ENCODE measurements around the gene RASSF4. TPM values are rescaled to one million over a fixed set of nuclear protein-coding genes. Genes with fewer than 3 reads are reported as not detected.

RASSF4 gene
- total and polyA plus RNA-seq, 2 donors (not counting 3 experiments of a cell fraction or from before 2014, with no cell fraction given), result 7.6 to 8.2 TPM

- no peak overlapping the region for H3K27ac ChIP-seq (ENCODE audit: insufficient read depth, low read depth, low read length)
- BruUV-seq (replicated peaks), result no TSS peak
- ChIA-PET CTCF (interaction anchor here (2.4 to 9.0 kb wide), 2 partner anchors 71 to 230 kb away, joined by 11 to 62 read pairs; no protein-coding TSS in a partner anchor), POLR2A (no interaction called here)
- FAIRE-seq (no peak), DNase-seq (ENCODE audit: low read depth, low spot score) (no peak)
- TF ChIP-seq MYC (IDR thresholded peaks at IDR 0.05; ENCODE audit: low read depth, low read length) (no peak), POLR2A (IDR thresholded peaks at IDR 0.05; ENCODE audit: low read depth, low read length) (no peak)
- no peak overlapping the region for H2AFZ ChIP-seq (ENCODE audit: low read depth, low read length)
- intact Hi-C loops (cut with micrococcal nuclease), result loop anchor here (5.0 to 10.0 kb wide), 3 partner anchors 367 to 1020 kb away; partner anchors contain the start of gene ALOX5
- no peak overlapping the region for H3K9ac ChIP-seq (replicated peaks; ENCODE audit: extremely low read depth, insufficient read depth, low read length)
- no peaks in the 10 kb centered on the region for H4K20me1 ChIP-seq (replicated peaks; ENCODE audit: control insufficient read depth, extremely low read depth, insufficient read depth, low read length)
- no peaks in the 10 kb centered on the region for H3K27me3 ChIP-seq (ENCODE audit: control insufficient read depth in 2 of 2, insufficient read depth in 2 of 2, low read length in 2 of 2)
- no peaks in the 10 kb centered on the region for H3K9me1 ChIP-seq (replicated peaks; ENCODE audit: control insufficient read depth, extremely low read depth, insufficient read depth, low read length)
- dilution Hi-C loops (cut with MboI; ENCODE audit: extremely low pct_ligation_motif_present, low sequenced_read_pairs), result no loop called here
- H3K9me3 ChIP-seq (replicated peaks; ENCODE audit: control insufficient read depth, insufficient read depth, low read length), result no peaks in the 10 kb centered on the region
- H3K4me3 ChIP-seq (replicated peaks in 1 of 3; ENCODE audit: insufficient read depth in 1 of 3, low read depth in 1 of 3, low read length in 3 of 3), result no peak overlapping the region
- peaks cover 34% of the 10 kb centered on the region for H3K79me2 ChIP-seq (ENCODE audit: control insufficient read depth, insufficient read depth, low read length)
- peaks cover 5 to 9% of the 10 kb centered on the region in 2 experiments for H3K36me3 ChIP-seq (ENCODE audit: control insufficient read depth in 2 of 2, extremely low read depth in 1 of 2, insufficient read depth in 2 of 2, low read length in 2 of 2)
- H3K4me2 ChIP-seq (ENCODE audit: insufficient read depth, low read length), result no peak overlapping the region
- peaks cover 17% of the 10 kb centered on the region for H3K4me1 ChIP-seq (ENCODE audit: control insufficient read depth, extremely low read depth, insufficient read depth, low read length)
Observed at GRCh38 chr10:45005284-45005683, 45.7 kb downstream of the RASSF4 start.

- H3K36me3 ChIP-seq (ENCODE audit: control insufficient read depth in 2 of 2, extremely low read depth in 1 of 2, insufficient read depth in 2 of 2, low read length in 2 of 2), result peaks cover 5 to 9% of the 10 kb centered on the region in 2 experiments
- H3K9me1 ChIP-seq (replicated peaks; ENCODE audit: control insufficient read depth, extremely low read depth, insufficient read depth, low read length), result no peaks in the 10 kb centered on the region
- dilution Hi-C loops (cut with MboI; ENCODE audit: extremely low pct_ligation_motif_present, low sequenced_read_pairs), result no loop called here
- H3K27me3 ChIP-seq (ENCODE audit: control insufficient read depth in 2 of 2, insufficient read depth in 2 of 2, low read length in 2 of 2), result no peaks in the 10 kb centered on the region
- H3K9ac ChIP-seq (replicated peaks; ENCODE audit: extremely low read depth, insufficient read depth, low read length), result no peak overlapping the region
- intact Hi-C loops (cut with micrococcal nuclease), result loop anchor here (5.0 to 10.0 kb wide), 3 partner anchors 366 to 1018 kb away; partner anchors contain the start of gene ALOX5
- H3K27ac ChIP-seq (ENCODE audit: insufficient read depth, low read depth, low read length), result no peak overlapping the region
- H3K4me2 ChIP-seq (ENCODE audit: insufficient read depth, low read length), result no peak overlapping the region
- no peaks in the 10 kb centered on the region for H3K9me3 ChIP-seq (replicated peaks; ENCODE audit: control insufficient read depth, insufficient read depth, low read length)
- TF ChIP-seq POLR2A (IDR thresholded peaks at IDR 0.05; ENCODE audit: low read depth, low read length) (no peak), POLR2AphosphoS5 (IDR thresholded peaks at IDR 0.05; ENCODE audit: insufficient read depth, low read depth, low read length) (no peak), GATA2 (IDR thresholded peaks at IDR 0.05; ENCODE audit: insufficient read depth, insufficient read length, low read depth, low read length) (no peak), JUN (IDR thresholded peaks at IDR 0.05; ENCODE audit: borderline replicate concordance, insufficient read depth, insufficient read length, low read depth) (no peak), EZH2 (IDR thresholded peaks at IDR 0.05; ENCODE audit: borderline replicate concordance, low read depth, low read length, severe bottlenecking) (no peak), MAX (IDR thresholded peaks at IDR 0.05; ENCODE audit: insufficient read depth, insufficient read length) (no peak)
- H2AFZ ChIP-seq (ENCODE audit: low read depth, low read length), result no peak overlapping the region
- ChIA-PET CTCF (interaction anchor here (0.7 to 9.0 kb wide), 4 partner anchors 26 to 244 kb away, joined by 3 to 62 read pairs (median 6); no protein-coding TSS in a partner anchor), POLR2A (no interaction called here)
- no peak overlapping the region for H3K4me3 ChIP-seq (replicated peaks in 1 of 3; ENCODE audit: insufficient read depth in 1 of 3, low read depth in 1 of 3, low read length in 3 of 3)
- no peak for FAIRE-seq
- H3K79me2 ChIP-seq (ENCODE audit: control insufficient read depth, insufficient read depth, low read length), result peaks cover 30% of the 10 kb centered on the region
- H3K4me1 ChIP-seq (ENCODE audit: control insufficient read depth, extremely low read depth, insufficient read depth, low read length), result peaks cover 14% of the 10 kb centered on the region
- BruUV-seq (replicated peaks), result no TSS peak
- no peaks in the 10 kb centered on the region for H4K20me1 ChIP-seq (replicated peaks; ENCODE audit: control insufficient read depth, extremely low read depth, insufficient read depth, low read length)
- no peak for DNase-seq (ENCODE audit: low read depth, low spot score)
Observed at GRCh38 chr10:45006276-45007030, 46.9 kb downstream of the RASSF4 start.
